ENCODE measurements around the gene SERPINB6. TPM values are rescaled to one million over a fixed set of nuclear protein-coding genes. Genes with fewer than 3 reads are reported as not detected.

SERPINB6 gene
- 141 and 220 TPM in 2 replicates for total RNA-seq (2011; cell fraction: chromatin; rRNA removed; ENCODE audit: low replicate concordance)
- total RNA-seq (2011; cell fraction: nucleolus; rRNA removed) = 93.6 and 93.8 TPM in 2 replicates
- 147 and 201 TPM in 2 replicates for total RNA-seq (2011; cell fraction: nucleoplasm; rRNA removed)
- total RNA-seq (2014; rRNA removed) (86.6 and 92.4 TPM in 2 replicates), total RNA-seq (2014; rRNA removed; fragmentation: Illumina TruSeq; extraction: Trizol) (111 and 114 TPM in 2 replicates), total RNA-seq (2015; rRNA removed; fragmentation: Illumina TruSeq; extraction: Trizol) (100 and 113 TPM in 2 replicates), total RNA-seq (2021) (124 and 126 TPM in 2 replicates), polyA plus RNA-seq (2011; rRNA removed) (151 and 210 TPM in 2 replicates), polyA plus RNA-seq (2014; fragmentation: Illumina TruSeq; extraction: Trizol) (162 and 176 TPM in 2 replicates), polyA plus RNA-seq (2014; fragmentation: Nextera tagmentation; extraction: Ambion mirVana) (100 to 1,000 TPM; 143 to 211 TPM), polyA plus RNA-seq (2014; rRNA removed) (145 and 159 TPM in 2 replicates), polyA minus RNA-seq (2011; rRNA and poly(A)+ RNA removed) (135 and 183 TPM in 2 replicates), Bru-seq, nascent RNA (percentile 91 among the genes with signal in this experiment), BruChase-seq, experiment 1, labeled RNA remaining after a 2-hour chase (percentile 91 among the genes with signal in this experiment), BruChase-seq, experiment 2, labeled RNA remaining after a 6-hour chase (percentile 90 among the genes with signal in this experiment)
- polyA plus RNA-seq (2011; cell fraction: cytosol; rRNA removed) = 171 and 185 TPM in 2 replicates
- polyA plus RNA-seq (2011; cell fraction: nucleus; rRNA removed) = 130 and 168 TPM in 2 replicates
- 133 and 231 TPM in 2 replicates for polyA plus RNA-seq (2012)
- polyA minus RNA-seq (2011; cell fraction: cytosol; rRNA and poly(A)+ RNA removed) = 64.3 and 74.2 TPM in 2 replicates
- 60.0 and 62.5 TPM in 2 replicates for polyA minus RNA-seq (2011; cell fraction: nucleus; rRNA and poly(A)+ RNA removed)
- long read RNA-seq, experiment 1, full-length matches to known transcripts = 371 of 447 reads
- long read RNA-seq, experiment 1, partial matches to known transcripts = 13 of 447 reads
- long read RNA-seq, experiment 1, other reads (novel, unspliced or antisense) = 63 of 447 reads
- long read RNA-seq, experiment 2, partial matches to known transcripts = 53 of 203 reads
- long read RNA-seq, experiment 2, other reads (novel, unspliced or antisense) = 150 of 203 reads
- long read RNA-seq, experiment 3, transcript SERPINB6-204 (7 exons, 1,370 nt) = minor isoform, 12 of 217 reads
- long read RNA-seq, experiment 3, transcript SERPINB6-210 (7 exons, 1,638 nt) = minor isoform, 59 of 217 reads
- long read RNA-seq, experiment 3, transcript SERPINB6-205 (7 exons, 1,315 nt) = major isoform, 78 of 217 reads
- long read RNA-seq, experiment 3, transcript SERPINB6-206 (7 exons, 1,375 nt) = minor isoform, 23 of 217 reads
- long read RNA-seq, experiment 3, partial matches to known transcripts = 6 of 217 reads
- long read RNA-seq, experiment 3, other reads (novel, unspliced or antisense) = 27 of 217 reads

DNA sequence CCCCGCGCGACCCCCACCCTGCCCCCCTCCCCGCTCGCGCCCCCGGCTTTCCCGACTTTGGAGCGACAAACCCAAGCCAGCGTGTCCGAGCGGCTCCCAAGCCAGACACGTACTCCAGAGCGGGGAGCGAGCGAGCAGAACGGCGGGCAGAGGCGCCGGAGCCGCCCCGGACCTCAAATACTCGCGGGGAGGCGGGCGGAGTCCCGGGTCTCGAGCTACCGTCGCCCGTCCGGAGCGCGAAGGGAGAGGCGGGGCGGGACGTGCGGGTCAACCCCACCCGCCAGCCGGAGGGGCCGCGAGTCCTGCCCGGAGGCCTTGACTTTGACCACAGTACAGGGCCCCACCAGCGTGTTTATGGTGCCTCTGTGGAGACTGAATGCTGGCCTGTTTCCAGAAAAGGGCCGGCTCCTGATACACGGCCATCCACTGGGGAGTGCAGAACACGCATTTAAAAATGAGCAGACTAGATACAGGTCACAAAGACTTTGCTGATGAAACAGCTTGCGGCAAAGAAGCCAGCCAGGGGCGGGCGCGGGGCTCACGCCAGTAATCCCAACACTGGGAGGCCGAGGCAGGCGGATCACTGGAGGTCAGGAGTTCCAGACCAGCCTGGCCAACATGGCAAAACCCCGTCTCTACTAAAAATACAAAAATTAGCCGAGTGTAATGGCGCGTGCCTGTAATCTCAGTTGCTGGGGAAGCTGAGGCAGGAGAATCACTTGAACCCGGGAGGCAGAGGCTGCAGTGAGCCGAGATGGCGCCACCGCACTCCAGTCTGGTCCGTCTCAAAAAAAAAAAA is at the start of gene SERPINB6:
Gene SERPINB6 (minus strand): TSS at position 148 of the 799 bp plus-strand sequence. CDS start 12,235 bp downstream, outside the sequence.
- no peaks in the 10 kb centered on the region for H4K20me1 ChIP-seq (replicated peaks; ENCODE audit: control insufficient read depth, insufficient read depth, low read length)
- WGBS (ENCODE audit: insufficient coverage, low coverage, missing lambda C conversion rate) = 9% methylated on average over 60 of the region's 63 CpGs
- H3K4me2 ChIP-seq (ENCODE audit: insufficient read depth, low read length) = peak within 1 kb of the TSS; percentile 90
- no peaks in the 10 kb centered on the region for H3K9me3 ChIP-seq (replicated peaks; ENCODE audit: control insufficient read depth, insufficient read depth, low read depth, low read length)
- H3K9me1 ChIP-seq (ENCODE audit: control insufficient read depth, insufficient read depth, low read length) = no peaks in the 10 kb centered on the region
- peak within 1 kb of the TSS; percentile 87 for H2AFZ ChIP-seq (ENCODE audit: low read depth, low read length)
- H3K27ac ChIP-seq (ENCODE audit: extremely low read depth, low read depth, low read length) = peak within 1 kb of the TSS; percentile 83
- H3K4me3 ChIP-seq = peak within 1 kb of the TSS; percentile 67
- in situ Hi-C loops (cut with MboI) (no loop called here), intact Hi-C loops (cut with micrococcal nuclease) (no loop called here)
- ChIA-PET CTCF (ENCODE audit: low intra/inter-chr PET ratio) (no interaction called here), POLR2A (interaction anchor here (0.6 to 1.6 kb wide), 16 partner anchors 9 to 1043 kb away, joined by 3 to 14 read pairs (median 4); no protein-coding TSS in a partner anchor)
- FAIRE-seq = no peak
- H3K4me1 ChIP-seq (replicated peaks in 1 of 2; ENCODE audit: control insufficient read depth in 2 of 2, insufficient read depth in 2 of 2, low read length in 2 of 2) = peaks cover 31 to 35% of the 10 kb centered on the region in 2 experiments
- H3K9ac ChIP-seq (ENCODE audit: insufficient read depth in 1 of 2, low read depth in 2 of 2, low read length in 2 of 2) = peak within 1 kb of the TSS; percentile 76 to 93
- no TSS peak for BruUV-seq (replicated peaks)
- H3K36me3 ChIP-seq (ENCODE audit: control insufficient read depth, insufficient read depth, low read length) = peaks cover 9% of the 10 kb centered on the region; the same call in 1 of the 3 replicates
- peak; percentile 79 to 90 (median 86) for DNase-seq (ENCODE audit: extremely low read depth in 1 of 4, low spot score in 3 of 4)
- H3K79me2 ChIP-seq (ENCODE audit: control insufficient read depth, insufficient read depth, low read length) = peaks cover 50% of the 10 kb centered on the region
- H3K27me3 ChIP-seq (ENCODE audit: control insufficient read depth in 2 of 2, insufficient read depth in 2 of 2, low read length in 2 of 2) = no peaks in the 10 kb centered on the region
- peak; percentile 72 for ATAC-seq
- TF ChIP-seq RB1 (IDR thresholded peaks at IDR 0.05; ENCODE audit: low read depth) (peak; percentile 34), ESRRA (IDR thresholded peaks at IDR 0.05; ENCODE audit: borderline replicate concordance, low read depth) (peak; percentile 20; the same call in 1 of the 2 replicates), POLR2G (IDR thresholded peaks at IDR 0.05; ENCODE audit: low read depth, low read length) (peak; percentile 92), HDAC3 (IDR thresholded peaks at IDR 0.05; ENCODE audit: borderline replicate concordance, partially characterized antibody) (no peak), CSDE1 (IDR thresholded peaks at IDR 0.05) (no peak), FOXJ2 (tag; IDR thresholded peaks at IDR 0.05) (peak; percentile 78; the same call in 1 of the 2 replicates), DIDO1 (tag; IDR thresholded peaks at IDR 0.05; ENCODE audit: low read depth) (no peak), RBFOX2 (IDR thresholded peaks at IDR 0.05; ENCODE audit: low read depth, low read length) (peak; percentile 90), NCOA1 (IDR thresholded peaks at IDR 0.05; ENCODE audit: low read depth) (no peak), NFRKB (IDR thresholded peaks at IDR 0.05; ENCODE audit: low read depth) (peak; percentile 77; the same call in 1 of the 2 replicates), L3MBTL2 (IDR thresholded peaks at IDR 0.05) (peak; percentile 40), ZNF23 (CRISPR knock-in tag; IDR thresholded peaks at IDR 0.05) (0 out of 2 replicates have a peak, but pooled peaks have one; percentile 38), SAP30 (IDR thresholded peaks at IDR 0.05; ENCODE audit: borderline replicate concordance, insufficient read depth, low read depth, low read length, poor library complexity, severe bottlenecking) (peak; percentile 30), ARID2 (IDR thresholded peaks at IDR 0.05) (0 out of 2 replicates have a peak, but pooled peaks have one; percentile 5), FOXK1 (CRISPR knock-in tag; IDR thresholded peaks at IDR 0.05; ENCODE audit: borderline replicate concordance) (0 out of 2 replicates have a peak, but pooled peaks have one; percentile 18), GATAD2A (IDR thresholded peaks at IDR 0.05) (0 out of 2 replicates have a peak, but pooled peaks have one; percentile 12), DMBX1 (CRISPR knock-in tag; IDR thresholded peaks at IDR 0.05; ENCODE audit: borderline replicate concordance) (peak; percentile 76)

All from K562 (cell line).